HG02610 (cell line): ENCODE data around the gene CFL1.

Experiments
- ATAC-seq: cut with Tn5 transposase; IDR thresholded peaks from one replicate; pipeline ENCODE4 v1.9.1; 2021; ENCODE audit warnings: mild to moderate bottlenecking, moderate library complexity; ENCODE audit not compliant: unreplicated experiment

The CFL1 gene

GRCh38 chr11:65870706-65871681, 13.0 kb upstream of the CFL1 start:
- ATAC-seq, result no peak

- ATAC-seq, result no peak
Observed at GRCh38 chr11:65870307-65870658, 12.3 kb upstream of the CFL1 start.

DNA sequence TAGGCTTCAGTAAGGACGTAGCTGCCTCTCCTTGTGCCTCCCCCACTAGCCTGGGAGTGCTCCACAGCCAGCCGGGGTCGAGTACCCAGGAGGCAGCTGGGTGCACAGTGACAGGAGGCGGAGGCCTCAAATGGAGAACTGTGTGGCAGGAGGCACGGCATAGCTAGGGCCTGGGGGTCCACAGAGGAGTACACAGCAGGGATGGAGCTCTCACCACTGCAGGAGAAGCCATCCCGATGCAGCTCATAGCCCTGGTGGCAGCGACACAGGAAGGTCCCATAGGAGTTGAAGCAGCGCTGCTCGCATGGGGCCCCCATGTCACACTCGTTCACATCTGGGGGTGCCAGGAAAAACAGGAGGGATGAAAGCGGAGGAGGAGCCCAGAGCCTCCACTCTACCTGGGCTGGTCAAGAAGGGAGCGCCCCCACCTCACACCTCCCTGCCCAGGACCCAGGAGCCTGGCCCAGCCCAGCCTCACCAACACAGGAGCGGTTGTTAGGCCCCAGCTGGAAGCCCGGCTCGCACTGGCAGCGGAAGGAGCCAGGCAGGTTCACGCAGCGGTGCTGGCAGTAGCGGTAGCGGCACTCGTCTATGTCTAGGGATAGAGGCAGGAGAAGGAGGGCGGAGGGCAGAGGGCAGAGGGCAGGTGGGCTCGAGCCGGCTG, 11.8 kb upstream of the CFL1 start:
- no peak for ATAC-seq

- ATAC-seq, result no peak
Observed at GRCh38 chr11:65868907-65869306, 10.9 kb upstream of the CFL1 start.

GRCh38 chr11:65868076-65868667, 10.2 kb upstream of the CFL1 start:
- no peak for ATAC-seq

- ATAC-seq, result no peak
Observed at GRCh38 chr11:65867284-65868071, 9.5 kb upstream of the CFL1 start.

GRCh38 chr11:65866509-65867283, 8.7 kb upstream of the CFL1 start:
- ATAC-seq, result no peak

DNA sequence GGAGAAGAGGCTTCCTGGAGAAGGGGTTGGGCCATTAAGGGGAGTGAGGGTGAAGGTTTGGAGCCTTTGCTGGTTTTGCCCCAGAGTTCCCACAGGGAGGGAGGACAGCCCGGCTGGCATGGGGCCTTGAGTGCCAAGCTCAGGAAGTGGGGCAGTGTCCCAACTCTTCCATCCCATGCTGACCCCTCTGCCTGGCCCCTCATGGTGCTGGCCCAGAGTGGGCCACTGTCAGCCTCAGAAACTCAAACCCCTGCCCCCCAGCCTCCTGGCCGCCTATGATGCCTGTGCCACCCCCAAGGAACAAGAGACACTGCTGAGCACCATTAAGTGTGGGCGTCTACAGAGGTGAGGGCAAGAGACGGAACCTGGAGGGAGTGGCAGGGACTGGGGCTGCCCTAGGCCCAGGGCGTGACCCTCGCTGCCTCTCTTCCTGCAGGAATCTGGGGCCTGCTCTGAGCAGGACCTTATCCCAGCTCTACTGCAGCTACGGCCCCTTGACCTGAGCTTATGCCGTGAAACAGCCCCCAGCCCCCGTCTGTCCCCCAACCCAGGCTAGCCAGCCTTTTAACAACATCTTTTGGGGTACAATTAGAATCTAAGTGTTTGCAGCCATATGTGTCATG, 7.7 kb upstream of the CFL1 start:
- ATAC-seq, result no peak

DNA sequence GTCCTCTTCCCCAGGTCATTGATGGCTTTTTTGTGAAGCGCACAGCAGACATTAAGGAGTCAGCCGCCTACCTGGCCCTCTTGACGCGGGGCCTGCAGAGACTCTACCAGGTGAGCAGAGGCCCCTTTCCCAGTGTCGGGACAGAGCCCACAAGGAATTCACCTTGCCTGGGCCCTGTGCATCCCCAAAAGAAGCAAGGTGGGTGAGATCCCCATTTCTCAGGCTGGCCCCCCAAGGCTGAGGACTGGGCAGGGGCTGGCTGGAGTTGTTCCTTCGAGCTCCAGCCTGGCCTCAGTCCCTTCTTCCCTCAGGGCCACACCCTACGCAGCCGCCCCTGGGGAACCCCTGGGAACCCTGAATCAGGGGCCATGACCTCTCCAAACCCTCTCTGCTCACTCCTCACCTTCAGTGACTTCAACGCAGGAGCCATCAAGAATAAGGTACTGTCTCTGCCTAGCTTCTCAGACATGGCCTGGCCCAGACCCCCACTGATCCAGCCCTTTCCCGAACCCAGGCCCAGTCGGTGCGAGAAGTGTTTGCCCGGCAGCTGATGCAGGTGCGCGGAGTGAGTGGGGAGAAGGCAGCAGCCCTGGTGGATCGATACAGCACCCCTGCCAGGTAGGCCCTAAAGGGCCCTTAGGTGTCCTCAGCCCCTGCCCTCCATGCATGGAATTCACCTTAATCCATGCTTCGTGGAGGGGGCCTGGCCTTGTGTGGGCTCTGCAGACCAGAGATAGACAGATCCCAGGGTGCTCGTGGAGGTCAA, 6.9 kb upstream of the CFL1 start:
- no peak for ATAC-seq

DNA sequence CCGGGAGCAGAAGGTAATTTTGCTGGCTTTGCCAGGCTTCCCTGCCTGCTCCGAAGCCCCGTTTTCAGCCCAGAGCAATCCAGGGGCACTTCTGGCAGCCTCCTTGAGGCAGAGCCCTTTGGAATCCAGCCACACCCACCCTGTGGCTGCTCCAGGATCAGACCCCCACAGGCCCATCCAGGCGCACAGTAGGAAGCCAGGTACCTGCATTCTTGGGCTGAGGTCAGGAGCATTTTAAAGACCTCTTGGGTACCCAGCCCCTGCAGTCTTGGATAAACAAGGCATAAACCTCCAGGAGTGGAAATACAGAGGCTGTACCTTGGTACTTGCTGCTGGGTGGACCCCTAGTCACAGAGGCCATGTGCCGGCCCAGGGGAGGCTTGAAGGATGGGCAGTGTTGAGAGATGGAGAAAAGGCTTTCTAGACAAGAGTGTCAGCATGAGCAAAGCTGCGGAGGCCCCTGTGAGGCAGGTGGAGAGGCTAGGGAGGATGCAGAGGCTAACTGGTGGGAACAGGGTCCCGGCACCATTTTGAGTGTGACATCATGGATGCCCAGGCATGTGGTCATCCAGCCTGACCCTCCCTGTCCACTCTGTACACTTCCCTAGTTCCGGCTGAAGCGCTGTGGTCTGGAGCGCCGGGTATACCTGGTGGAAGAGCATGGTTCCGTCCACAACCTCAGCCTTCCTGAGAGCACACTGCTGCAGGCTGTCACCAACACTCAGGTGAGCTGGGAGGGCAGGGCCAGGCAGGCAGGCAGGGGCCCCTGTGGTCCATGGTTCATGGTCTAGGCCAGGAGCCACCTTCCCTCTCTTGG, 6.1 kb upstream of the CFL1 start:
- ATAC-seq, result no peak

- no peak for ATAC-seq
Observed at GRCh38 chr11:65862941-65863888, 5.2 kb upstream of the CFL1 start.

- ATAC-seq, result no peak
Observed at GRCh38 chr11:65862191-65862735, 4.3 kb upstream of the CFL1 start.

GRCh38 chr11:65861533-65862183, 3.7 kb upstream of the CFL1 start:
- no peak for ATAC-seq

- no peak for ATAC-seq
Observed at GRCh38 chr11:65861165-65861505, 3.2 kb upstream of the CFL1 start.

- peak; percentile 26 for ATAC-seq
Observed at GRCh38 chr11:65860278-65861164, 2.5 kb upstream of the CFL1 start, which contains the start of gene MUS81. Gene MUS81 (plus strand): TSS chr11:65860433. CDS start chr11:65860754, 321 bp downstream.
